ENCODE measurements around the gene DPF3.

Gene DPF3

GRCh38 chr14:72638021-72638420, 255.9 kb downstream of the DPF3 start:
- DNase-seq, result no peak

- no peak for DNase-seq
Measured at GRCh38 chr14:72636871-72637270, 257.0 kb downstream of the DPF3 start.

- no peak for DNase-seq
Measured at GRCh38 chr14:72636094-72636493, 257.8 kb downstream of the DPF3 start.

- no peak for DNase-seq
Measured at GRCh38 chr14:72634691-72635616, 258.9 kb downstream of the DPF3 start.

GRCh38 chr14:72633551-72633950, 260.4 kb downstream of the DPF3 start:
- no peak for DNase-seq

GRCh38 chr14:72632727-72633126, 261.2 kb downstream of the DPF3 start:
- no peak for DNase-seq

- no peak for DNase-seq
Measured at GRCh38 chr14:72631401-72631800, 262.5 kb downstream of the DPF3 start.

- DNase-seq, result no peak
Measured at GRCh38 chr14:72630374-72630773, 263.5 kb downstream of the DPF3 start.

GRCh38 chr14:72629534-72629933, 264.4 kb downstream of the DPF3 start:
- DNase-seq, result no peak

- DNase-seq, result no peak
Measured at GRCh38 chr14:72625689-72626088, 268.2 kb downstream of the DPF3 start.

- no peak for DNase-seq
Measured at GRCh38 chr14:72621387-72622065, 272.4 kb downstream of the DPF3 start.

GRCh38 chr14:72619881-72620280, 274.0 kb downstream of the DPF3 start:
- DNase-seq, result no peak

- DNase-seq, result no peak
Measured at GRCh38 chr14:72619111-72619571, 274.8 kb downstream of the DPF3 start.

- DNase-seq, result no peak
Measured at GRCh38 chr14:72618424-72618823, 275.5 kb downstream of the DPF3 start.

- DNase-seq, result no peak
Measured at GRCh38 chr14:72617391-72618031, 276.4 kb downstream of the DPF3 start.

- no peak for DNase-seq
Measured at GRCh38 chr14:72616811-72617210, 277.1 kb downstream of the DPF3 start.

- DNase-seq, result no peak
Measured at GRCh38 chr14:72616294-72616693, 277.6 kb downstream of the DPF3 start.

GRCh38 chr14:72615451-72616121, 278.3 kb downstream of the DPF3 start:
- no peak for DNase-seq

- DNase-seq, result no peak
Measured at GRCh38 chr14:72614891-72615415, 278.9 kb downstream of the DPF3 start.

- no peak for DNase-seq
Measured at GRCh38 chr14:72614365-72614764, 279.5 kb downstream of the DPF3 start.

GRCh38 chr14:72613975-72614319, 280.0 kb downstream of the DPF3 start:
- DNase-seq, result no peak

- no peak for DNase-seq
Measured at GRCh38 chr14:72613231-72613974, 280.5 kb downstream of the DPF3 start.
